DMS79 treated with DMSO at 0.1 percent for 48 hours (cell line): Measurements from ENCODE around the gene SLC13A1.
"Not testable (repeated sequence)": the region's sequence is repeated elsewhere in the genome, so short reads cannot be mapped to it uniquely, and the experiment has no call there.

ENCODE experiments used
- DNase-seq: peaks from one replicate; lab custom pipeline; 2025; lab: John Stamatoyannopoulos, UW

Gene SLC13A1, protein sequence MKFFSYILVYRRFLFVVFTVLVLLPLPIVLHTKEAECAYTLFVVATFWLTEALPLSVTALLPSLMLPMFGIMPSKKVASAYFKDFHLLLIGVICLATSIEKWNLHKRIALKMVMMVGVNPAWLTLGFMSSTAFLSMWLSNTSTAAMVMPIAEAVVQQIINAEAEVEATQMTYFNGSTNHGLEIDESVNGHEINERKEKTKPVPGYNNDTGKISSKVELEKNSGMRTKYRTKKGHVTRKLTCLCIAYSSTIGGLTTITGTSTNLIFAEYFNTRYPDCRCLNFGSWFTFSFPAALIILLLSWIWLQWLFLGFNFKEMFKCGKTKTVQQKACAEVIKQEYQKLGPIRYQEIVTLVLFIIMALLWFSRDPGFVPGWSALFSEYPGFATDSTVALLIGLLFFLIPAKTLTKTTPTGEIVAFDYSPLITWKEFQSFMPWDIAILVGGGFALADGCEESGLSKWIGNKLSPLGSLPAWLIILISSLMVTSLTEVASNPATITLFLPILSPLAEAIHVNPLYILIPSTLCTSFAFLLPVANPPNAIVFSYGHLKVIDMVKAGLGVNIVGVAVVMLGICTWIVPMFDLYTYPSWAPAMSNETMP

DNA sequence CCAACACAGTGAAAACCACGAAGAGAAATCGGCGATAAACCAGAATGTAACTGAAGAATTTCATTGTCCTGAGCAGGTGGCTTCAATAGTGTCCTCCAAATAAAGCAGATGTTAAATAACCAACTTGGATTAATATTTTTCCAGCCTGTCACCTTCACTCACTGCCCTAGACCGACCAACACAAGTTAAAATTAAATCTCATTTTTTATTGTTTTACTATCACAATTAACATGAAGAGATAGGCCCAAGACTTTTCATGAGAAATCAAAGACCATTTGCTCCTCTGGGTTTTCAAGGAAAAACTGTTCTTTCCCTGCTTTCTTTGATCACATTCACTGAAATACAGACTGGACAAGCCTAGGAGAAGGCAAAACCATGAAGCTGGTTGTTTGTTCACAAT is at the start of gene SLC13A1:
Gene SLC13A1 (minus strand): TSS at position 87 of the 400 bp plus-strand sequence. CDS start 23 bp downstream, at position 64.
- no peak for DNase-seq

DNA sequence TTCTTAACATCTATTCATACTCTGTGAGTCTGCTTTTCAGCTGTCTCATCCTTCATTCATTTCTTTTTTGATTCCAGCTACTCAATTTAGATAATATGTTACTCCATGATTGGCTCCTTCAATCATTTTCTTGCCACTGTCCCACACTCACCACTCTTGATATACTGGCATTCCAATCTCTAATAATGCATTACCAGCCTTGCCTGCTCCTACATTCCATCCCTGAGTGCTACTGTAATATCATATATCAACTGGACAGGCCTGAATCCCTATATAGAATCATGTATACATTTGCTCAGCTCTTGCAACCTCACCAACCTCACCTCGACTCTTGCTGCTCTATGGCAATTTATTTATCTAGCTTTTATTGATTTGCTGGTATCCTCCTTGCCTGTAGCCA is 45.0 kb upstream of the SLC13A1 start:
- no peak for DNase-seq

DNA sequence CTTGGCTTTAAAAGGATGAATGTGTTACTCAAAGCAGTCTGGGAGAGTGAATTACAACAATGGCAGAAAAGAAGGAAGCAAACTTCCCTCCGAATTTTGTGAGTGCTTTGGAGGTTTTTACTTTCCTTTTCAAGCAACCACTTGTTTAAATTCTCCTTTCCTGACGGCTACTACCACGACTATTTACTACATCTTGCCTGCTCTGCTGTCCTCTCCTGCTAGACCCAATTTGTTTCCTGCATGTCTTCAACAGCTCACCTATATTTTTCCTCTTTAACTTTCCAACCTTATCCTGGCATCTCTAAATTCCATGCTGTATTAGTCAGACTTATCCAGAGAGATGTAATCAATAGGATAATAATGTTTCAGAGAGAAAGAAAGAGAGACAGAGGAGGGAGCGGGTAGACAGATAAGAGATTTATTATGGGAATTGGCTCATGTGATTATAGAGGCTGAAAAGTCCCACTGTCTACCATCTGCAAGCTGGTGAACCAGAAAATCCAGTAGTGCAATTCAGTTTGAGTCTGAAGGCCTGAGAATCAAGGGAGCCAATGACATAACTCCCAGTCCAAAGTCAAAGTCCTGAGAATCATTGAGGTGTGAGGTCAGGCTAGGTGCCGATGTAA is 42.8 kb upstream of the SLC13A1 start:
- DNase-seq = no peak

DNA sequence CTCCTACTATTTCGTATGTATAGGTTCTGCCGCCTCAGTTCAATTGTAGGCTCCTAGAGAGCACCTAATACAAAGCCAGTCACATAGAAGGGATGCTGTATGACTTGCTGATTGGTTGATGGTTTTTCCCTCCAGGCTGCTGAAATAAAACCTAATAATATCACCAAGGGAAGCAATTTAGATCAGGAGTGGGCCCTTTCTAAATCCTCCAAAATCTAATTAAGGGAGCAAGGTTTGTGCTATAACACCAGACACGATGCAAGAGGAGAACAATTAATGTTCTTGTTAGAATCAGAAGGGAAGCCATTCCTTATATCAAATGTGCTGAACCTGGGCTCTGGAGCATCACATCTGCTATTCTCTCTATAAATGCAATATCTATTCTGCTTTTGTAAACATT is 42.0 kb upstream of the SLC13A1 start:
- no peak for DNase-seq

DNA sequence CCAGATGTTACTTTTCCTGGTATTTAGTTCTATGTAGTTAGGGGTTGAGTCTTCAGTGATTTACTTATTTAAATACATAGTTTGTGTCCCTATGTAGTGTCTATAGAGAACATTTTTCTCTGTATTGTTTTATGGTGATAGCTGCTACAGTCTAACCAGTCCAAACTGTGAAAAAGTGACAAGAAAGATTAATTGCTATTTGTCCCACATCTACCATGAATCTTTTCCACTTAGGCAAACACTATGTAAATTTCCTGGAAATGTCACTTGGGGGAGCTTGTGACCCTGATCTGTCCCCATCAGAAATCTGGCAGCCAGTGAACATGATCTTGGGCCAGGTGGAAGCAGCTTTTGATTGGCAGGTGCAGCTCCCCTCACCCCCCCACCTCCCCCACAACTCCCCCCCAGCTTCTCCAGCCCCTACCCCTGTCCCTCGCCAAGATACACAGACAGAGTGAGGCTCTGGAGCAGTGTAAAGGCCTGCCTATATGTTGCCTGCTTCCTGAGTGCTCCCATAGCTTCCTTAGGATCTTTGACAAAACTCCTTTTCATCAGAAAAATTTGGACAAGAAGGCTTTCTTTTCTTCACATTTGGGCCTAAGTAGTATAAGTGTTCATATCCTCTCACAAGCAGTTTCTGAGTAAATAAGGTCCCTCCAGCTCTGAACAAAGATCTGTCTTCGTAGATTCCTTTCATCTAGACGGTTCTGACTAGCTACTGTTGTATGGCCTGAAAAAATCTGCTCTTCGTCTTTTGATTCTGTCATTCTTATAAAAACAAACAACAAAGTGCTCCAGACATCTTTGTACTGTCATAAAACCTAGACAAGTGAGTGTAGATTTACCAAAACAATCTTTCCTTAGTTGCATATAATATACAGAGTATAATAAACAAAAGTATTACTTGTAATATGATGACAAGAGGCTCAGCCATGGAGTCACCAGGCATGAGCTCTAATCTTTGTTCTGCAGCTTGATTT is 31.5 kb upstream of the SLC13A1 start:
- DNase-seq = no peak

DNA sequence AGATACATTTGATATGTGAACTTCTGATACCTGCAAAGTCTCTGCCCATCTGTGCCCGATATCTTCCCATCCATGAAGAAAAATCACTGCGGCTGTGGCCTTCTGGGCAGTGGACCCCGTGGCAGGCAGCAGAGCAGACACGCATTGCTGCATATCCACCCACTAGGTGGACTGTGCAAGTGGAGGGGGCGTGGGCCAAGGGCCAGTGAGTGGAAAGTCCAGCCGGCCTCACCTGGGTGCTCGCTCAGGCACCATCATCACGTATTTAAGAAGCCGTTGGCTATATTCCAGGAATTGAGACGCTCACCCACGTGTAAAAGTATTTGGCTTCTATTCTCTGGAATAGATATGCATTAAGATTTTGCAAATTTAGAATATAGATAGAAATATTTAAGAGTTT is 30.8 kb upstream of the SLC13A1 start:
- DNase-seq = no peak

DNA sequence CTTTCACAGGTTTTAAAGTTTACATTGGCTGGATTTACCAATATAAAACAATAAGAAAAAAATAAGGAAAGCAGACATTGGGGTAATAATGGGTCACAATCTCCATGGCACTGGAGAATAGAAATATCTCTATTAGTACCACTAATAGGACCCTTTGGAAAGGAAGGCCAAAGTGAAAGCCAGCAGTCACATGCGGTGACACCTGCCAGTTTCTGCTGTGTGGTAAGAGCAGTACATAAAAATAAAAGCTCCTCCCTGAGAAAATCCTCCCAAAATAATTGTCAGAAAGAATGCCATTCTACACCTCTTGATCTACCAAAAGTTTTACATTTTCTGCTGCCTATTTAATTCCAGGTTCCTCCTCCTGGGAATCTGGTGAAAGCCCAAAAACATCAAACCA is 30.4 kb upstream of the SLC13A1 start:
- DNase-seq = no peak

DNA sequence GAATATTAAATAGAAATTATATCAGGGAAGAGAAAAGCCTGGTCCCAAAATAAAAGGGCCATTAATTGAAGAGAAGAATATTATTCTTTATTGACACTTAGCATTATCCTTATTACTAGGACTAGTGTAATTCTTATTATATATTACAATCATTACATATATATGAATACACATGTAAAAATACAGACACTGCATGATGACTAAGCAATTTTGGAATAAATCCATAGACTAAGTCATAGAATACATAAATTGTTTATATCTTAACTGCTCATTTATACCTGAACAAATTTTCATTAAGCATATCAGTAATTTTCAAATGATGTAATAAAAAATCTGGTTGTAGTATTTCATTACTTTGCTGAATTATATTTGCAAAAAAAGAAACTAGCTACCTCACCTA is 29.7 kb upstream of the SLC13A1 start:
- DNase-seq = no peak

DNA sequence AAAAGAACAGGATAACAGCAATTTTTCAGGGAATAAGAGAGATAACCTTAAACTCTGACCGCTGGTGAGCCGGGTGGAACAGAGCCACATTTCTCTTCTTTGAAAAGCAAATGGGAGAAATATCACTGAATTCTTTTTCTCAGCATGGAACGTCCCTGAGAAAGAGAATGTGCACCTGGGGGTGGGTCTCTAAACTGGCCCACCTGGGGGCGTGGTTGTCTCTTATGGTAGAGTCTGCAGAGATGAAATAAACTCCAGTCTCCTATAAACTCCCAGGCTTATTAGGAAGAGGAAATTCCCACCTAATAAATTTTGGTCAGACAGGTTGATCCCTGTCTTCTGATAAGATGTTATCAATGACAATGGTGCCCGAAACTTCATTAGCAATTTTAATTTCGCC is 27.9 kb upstream of the SLC13A1 start:
- DNase-seq = not testable (repeated sequence)

DNA sequence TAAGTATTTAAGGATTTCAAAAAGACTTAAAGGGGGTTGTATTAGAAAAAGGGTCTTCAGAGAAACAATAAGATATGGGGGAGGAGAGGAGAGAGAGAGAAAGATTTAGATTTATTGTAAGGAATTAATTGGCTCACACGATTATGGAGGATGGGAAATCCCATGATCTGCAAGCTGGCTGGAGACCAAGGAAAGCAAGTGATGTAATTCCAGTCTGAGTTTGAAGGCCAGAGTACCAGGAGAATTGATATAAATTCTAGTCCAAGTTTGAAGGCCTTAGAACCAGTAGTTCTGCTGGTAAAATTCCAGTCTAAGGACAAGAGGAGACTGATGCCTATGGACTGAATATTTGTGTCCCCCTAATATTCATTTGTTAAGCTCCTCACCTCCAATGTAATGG is 20.6 kb upstream of the SLC13A1 start:
- DNase-seq = no peak

DNA sequence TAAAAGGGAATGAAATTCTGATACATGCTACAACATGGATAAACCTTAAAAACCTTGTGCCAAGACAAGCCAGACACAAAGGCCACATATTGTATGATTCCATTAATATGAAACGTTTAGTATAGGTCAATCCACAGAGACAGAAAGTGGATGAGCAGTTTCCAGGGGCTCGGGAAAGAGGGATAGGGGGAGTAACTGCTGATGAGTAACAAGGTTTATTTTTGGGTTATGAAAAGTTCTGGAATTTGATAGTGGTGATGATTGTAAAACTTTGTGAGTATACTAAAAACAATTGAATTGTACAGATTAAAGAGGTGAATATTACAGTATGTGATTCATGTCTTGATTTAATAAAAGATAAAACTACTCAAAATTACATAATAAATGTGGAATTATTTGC is 19.1 kb upstream of the SLC13A1 start:
- DNase-seq = no peak

DNA sequence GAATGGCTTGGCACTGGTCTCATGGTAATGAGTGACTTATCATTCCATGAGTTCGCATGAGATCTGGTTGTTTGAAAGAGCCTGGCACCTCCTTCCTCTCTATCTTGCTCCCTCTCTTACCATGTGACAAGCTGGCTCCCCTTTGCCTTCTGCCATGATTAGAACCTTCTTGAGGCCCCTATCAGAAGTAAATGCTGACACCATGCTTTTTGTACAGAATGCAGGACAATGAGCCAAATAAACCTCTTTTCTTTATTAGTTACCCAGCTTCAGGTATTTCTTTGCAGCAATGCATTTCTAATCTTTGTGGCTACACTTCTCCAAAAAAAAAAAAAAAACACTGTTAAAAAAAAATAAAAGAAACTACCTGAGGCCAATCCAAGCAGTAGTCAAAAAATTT is 17.1 kb upstream of the SLC13A1 start:
- no peak for DNase-seq

DNA sequence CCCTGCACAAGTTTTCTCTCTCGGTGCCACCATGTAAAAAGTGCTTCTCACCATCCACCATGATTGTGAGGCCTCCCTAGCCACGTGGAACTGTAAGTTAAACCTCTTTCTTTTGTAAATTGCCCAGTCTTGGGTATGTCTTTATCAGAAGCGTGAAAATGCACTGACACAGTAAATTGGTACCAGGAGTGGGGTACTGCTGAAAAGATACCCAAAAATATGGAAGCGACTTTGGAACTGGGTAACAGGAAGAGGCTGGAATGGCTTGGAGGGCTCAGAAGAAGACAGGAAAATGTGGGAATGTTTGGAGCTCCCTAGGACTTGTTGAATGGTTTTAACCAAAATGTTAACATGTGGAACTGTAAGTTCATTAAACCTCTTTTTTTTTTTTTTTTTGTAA is 15.6 kb upstream of the SLC13A1 start:
- no peak for DNase-seq

DNA sequence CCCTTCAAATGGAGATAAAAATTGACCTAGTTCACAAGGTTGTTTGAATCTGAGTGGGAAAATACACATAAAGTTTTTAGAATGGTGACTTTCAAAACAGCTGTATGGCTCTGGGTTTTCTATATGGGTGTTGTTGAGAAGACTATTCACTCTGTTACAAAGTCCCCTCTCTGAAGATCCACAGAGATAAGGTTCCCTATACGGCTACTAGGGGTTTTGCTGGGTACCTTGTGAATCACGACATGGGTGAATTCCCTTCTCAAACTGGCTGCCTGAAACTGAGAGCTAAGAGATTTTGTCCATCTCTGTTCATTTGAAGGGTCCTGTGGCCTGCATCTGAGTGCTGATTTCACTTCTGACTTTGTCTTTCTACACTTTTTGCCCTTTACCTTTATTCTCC is 11.8 kb upstream of the SLC13A1 start:
- DNase-seq = no peak

DNA sequence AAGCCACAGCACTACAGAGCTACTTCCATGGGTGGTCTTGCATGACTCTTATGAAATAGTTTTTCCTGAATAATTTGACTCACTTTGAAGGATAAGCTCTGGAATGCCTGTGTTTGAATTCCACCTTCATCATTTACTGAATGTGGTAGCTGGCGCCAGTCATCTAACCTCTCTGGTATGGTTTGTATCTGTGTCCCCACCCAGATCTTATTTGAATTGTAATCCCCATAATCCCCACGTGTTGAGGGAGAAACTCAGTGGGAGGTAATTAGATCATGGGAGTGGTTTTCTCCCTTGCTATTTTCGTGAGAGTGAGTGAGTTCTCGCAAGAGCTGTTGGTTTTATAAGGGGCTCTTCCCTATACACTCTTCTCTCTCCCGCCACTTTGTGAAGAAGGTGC is 11.2 kb upstream of the SLC13A1 start:
- DNase-seq = no peak

DNA sequence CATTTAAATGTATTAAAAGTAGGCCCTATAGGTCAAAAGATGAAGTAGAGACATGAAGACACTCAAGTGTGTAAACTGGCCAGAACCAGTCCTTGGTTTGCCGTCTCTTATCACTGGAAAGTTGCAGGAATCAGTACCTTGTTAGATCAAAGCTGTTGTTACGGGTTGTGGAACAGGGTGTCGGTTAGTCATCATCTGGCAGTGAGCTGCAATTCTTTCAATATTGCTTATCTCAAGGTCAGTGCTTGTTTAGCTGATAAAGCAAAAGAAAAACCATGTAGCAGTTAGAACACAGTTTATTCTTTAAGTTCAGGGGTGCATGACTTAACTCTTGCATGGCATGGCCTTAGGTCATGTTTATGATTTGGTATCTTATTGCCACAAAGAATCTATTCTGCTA is 10.0 kb upstream of the SLC13A1 start:
- DNase-seq = no peak

DNA sequence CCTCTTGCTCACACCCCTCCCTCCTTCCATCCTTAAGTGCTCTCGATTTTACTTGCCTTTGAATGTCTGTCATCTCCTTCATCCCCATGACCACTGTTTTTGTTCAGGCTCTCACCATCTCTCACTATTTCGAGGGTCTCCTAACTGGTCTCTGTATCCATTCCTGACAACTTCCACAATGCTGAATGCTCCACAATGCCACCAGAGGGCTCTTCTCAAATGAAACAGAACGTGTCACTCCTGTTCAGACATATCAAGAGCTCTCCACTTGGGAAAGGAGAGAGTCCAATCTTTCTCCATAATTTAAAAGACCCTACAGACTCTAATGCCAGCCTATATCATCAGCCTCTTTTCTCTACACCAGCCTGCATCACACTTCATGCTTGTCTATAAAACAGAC is 9.0 kb upstream of the SLC13A1 start:
- no peak for DNase-seq

DNA sequence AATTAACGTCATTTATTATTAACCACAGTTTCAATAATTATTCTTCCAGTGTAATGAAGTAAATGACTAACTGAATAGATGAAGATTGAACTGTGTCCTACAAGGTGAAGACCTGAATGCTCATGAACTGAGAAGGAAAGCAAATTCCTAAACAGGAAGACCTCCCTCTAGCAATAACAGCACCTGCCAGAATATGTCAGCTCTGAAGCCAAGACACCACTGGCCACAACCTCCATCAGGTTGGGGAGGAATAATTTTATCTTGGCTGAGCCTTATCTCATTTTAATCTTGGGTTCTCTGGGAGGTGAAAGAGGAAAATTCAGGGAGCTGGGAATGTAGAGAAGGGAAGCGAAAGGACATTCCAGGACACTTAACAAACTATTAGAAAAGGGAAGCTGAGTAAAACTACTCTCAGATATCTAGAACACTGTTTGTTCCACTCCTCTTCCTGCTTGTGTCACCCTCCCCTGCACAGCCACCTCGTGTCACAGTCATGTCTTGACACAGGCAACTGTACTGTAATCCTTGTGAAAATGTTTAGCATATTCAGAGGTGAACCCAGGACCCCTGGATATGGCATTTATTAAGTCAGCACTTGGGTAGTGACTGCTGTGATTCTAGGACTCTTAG is 4.6 kb upstream of the SLC13A1 start:
- DNase-seq = no peak

DNA sequence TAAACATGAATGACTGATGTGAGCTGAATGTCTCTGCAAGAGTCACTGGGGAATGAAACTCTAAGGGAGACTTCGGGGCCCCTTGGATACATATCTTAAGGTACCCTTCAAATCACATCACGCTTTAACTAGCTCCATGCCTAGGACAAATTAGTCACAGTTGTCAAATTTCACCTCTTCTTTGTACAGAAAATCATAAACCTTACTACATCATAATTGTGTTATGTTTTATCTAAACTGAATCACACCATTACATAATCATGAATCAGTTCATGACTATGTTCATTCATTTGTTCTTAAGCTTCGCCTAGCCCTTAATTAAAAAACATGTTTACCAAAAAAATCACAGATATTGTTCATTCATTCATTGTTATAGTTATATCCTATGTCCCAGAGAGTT is 2.1 kb upstream of the SLC13A1 start:
- DNase-seq = no peak

DNA sequence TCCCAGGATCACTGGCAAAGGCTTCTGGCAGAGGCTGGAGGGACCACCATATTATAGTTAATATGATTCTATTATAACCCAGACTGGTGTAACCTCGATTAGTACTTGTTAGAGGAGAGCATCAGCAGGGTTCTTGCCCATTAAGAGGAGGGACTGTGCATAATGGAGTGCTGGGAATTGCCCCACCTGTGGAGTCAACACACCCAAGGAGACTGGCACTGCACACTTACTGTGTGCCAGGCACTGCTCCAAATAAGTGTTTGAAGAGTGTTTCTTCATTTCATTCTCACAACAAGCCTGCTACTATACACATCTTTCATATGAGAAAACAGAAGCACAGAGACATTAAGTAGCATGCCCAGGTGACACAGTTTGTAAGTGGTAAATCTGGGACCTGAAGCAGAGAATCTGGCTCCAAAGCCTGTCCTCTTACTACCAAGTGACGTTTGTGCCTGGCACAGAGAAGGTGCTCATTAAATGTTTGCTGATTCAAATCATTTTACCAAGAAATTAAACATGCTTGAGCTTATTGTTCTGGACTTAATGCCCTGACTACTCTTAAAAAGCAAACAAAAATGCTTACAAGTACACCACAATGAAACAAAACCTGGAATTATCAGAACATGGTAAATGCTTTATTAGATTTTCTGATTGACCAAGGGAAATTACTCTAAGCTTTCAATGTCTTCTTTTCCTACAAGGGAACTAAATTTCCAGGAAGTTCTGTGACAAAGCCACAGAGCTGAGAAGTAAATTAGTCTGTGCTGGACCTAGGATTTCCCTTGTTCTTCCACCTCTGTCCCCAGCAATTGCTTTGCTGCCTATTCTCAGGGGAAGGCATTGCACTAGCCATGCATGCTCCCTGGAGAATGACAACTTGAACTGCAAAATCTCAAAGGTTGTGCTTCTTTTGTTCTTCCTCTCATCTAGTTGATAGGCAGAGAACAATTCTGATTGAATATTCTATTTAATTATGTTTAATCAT is 809 bp downstream of the SLC13A1 start:
- no peak for DNase-seq

DNA sequence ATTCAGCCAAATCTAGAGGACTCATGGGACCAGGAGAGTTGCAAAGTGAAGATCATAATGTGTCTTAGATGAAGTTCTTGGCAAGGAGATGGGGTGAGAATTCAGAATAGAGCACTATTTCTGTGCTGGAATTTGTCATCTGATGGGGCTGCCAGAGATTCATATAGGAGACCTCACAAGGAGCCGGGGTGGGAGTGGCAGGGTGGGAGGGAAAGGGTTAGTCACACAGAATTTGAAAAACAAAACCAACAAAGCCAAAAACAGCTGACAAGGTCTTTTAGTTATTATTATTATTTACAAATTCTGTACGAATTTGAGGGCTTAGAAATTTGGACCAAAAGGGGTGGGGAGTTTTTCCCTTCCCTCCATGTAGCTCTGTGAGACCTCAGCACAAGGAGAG is 1.7 kb downstream of the SLC13A1 start:
- no peak for DNase-seq
